ENCODE results near the gene ABCA10.
"Not testable (repeated sequence)": the region's sequence is repeated elsewhere in the genome, so short reads cannot be mapped to it uniquely, and the experiment has no call there.

The ABCA10 gene

DNA sequence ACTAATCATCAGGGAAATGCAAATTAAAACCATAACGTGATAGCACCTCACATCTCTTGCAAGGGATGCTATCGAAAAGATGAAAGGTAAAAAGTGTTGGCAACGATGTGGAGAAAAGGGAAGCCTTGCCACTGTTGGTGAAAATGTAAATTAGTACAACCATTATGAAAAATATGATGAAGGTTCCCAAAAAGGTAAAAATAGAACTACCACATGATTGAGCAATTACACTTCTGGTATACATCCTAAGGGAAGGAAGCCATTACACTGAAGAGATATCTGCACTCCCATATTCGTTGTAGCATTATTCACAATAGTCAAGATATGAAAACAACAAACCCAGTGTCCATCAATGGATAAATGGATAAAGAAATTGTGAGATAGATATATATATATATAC is 21.5 kb downstream of the ABCA10 start:
- H3K4me3 ChIP-seq (ENCODE audit: low read depth, low read length): no peak overlapping the region
- H3K79me1 ChIP-seq (ENCODE audit: low read length): no peaks in the 10 kb centered on the region
- H3K9ac ChIP-seq (ENCODE audit: low read length): no peak overlapping the region
- H4K8ac ChIP-seq (ENCODE audit: low read depth, low read length): no peak overlapping the region
- no CpG with 5 or more reads among the region's 4 CpGs for WGBS (ENCODE audit: extremely low coverage, insufficient coverage, insufficient read length)
- H3K9me3 ChIP-seq (ENCODE audit: insufficient read depth, low read depth, low read length): no peaks in the 10 kb centered on the region
- no peak overlapping the region for H3K4me2 ChIP-seq (ENCODE audit: low read length)
- no peak overlapping the region for H4K12ac ChIP-seq (ENCODE audit: low read depth, low read length)
- H2AFZ ChIP-seq (ENCODE audit: insufficient read depth, low read length, poor library complexity): no peak overlapping the region
- no peak overlapping the region for H2BK5ac ChIP-seq (ENCODE audit: low read depth, low read length, poor library complexity)
- no peak overlapping the region for H2BK120ac ChIP-seq (ENCODE audit: insufficient read depth, low read length, poor library complexity)
- no peak overlapping the region for H3K4ac ChIP-seq (ENCODE audit: low read depth, low read length)
- no peak overlapping the region for H3K23ac ChIP-seq (ENCODE audit: low read length)
- no peak overlapping the region for H3K18ac ChIP-seq (ENCODE audit: low read length)
- DNase-seq: no peak
- no peak overlapping the region for H4K91ac ChIP-seq (ENCODE audit: low read depth, low read length)
- no peak overlapping the region for H3K27ac ChIP-seq (ENCODE audit: low read depth, low read length)
- H3K4me1 ChIP-seq (ENCODE audit: control insufficient read depth in 1 of 2, insufficient read depth in 2 of 2, low read length in 2 of 2): no peaks in the 10 kb centered on the region
- no peaks in the 10 kb centered on the region for H3K36me3 ChIP-seq (ENCODE audit: control insufficient read depth in 1 of 2, insufficient read depth in 2 of 2, low read length in 2 of 2)
- no peak overlapping the region for H2AK5ac ChIP-seq (ENCODE audit: low read length)
- no peaks in the 10 kb centered on the region for H3K27me3 ChIP-seq (ENCODE audit: insufficient read depth, low read length)
- H3K14ac ChIP-seq (ENCODE audit: low read length): no peak overlapping the region
- H2BK12ac ChIP-seq (ENCODE audit: low read length): no peak overlapping the region
- H3K79me2 ChIP-seq (ENCODE audit: control insufficient read depth, insufficient read depth, low read length, poor library complexity): no peaks in the 10 kb centered on the region

GRCh38 chr17:69198238-69198637 is 30.4 kb downstream of the ABCA10 start:
- no CpG with 5 or more reads among the region's 6 CpGs for WGBS (ENCODE audit: extremely low coverage, insufficient coverage, insufficient read length)

DNA sequence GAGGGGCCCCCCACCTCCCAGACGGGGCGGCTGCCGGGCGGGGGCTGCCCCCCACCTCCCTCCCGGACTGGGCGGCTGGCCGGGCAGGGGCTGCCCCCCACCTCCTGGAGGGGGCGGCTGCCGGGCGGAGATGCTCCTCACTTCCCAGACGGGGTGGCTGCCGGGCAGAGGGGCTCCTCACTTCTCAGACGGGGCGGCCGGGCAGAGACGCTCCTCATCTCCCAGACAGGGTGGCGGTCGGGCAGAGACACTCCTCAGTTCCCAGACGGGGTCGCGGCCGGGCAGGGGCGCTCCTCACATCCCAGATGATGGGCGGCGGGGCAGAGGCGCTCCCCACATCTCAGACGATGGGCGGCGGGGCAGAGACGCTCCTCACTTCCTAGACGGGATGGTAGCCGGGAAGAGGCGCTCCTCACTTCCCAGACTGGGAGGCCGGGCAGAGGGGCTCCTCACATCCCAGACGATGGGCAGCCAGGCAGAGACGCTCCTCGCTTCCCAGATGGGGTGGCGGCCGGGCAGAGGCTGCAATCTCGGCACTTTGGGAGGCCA is 32.4 kb downstream of the ABCA10 start:
- H4K91ac ChIP-seq (ENCODE audit: low read depth, low read length); H3K18ac ChIP-seq (ENCODE audit: low read length); H3K27ac ChIP-seq (ENCODE audit: low read depth, low read length); H3K27me3 ChIP-seq (ENCODE audit: insufficient read depth, low read length); H3K36me3 ChIP-seq (ENCODE audit: control insufficient read depth in 1 of 2, insufficient read depth in 2 of 2, low read length in 2 of 2); H2AFZ ChIP-seq (ENCODE audit: insufficient read depth, low read length, poor library complexity); H3K9ac ChIP-seq (ENCODE audit: low read length); H3K4me2 ChIP-seq (ENCODE audit: low read length); H3K23ac ChIP-seq (ENCODE audit: low read length); H3K4me3 ChIP-seq (ENCODE audit: low read depth, low read length); H3K79me2 ChIP-seq (ENCODE audit: control insufficient read depth, insufficient read depth, low read length, poor library complexity); H2BK120ac ChIP-seq (ENCODE audit: insufficient read depth, low read length, poor library complexity); DNase-seq; H2AK5ac ChIP-seq (ENCODE audit: low read length); H3K79me1 ChIP-seq (ENCODE audit: low read length); H3K9me3 ChIP-seq (ENCODE audit: insufficient read depth, low read depth, low read length); H3K4ac ChIP-seq (ENCODE audit: low read depth, low read length); H3K14ac ChIP-seq (ENCODE audit: low read length); H4K8ac ChIP-seq (ENCODE audit: low read depth, low read length); H2BK12ac ChIP-seq (ENCODE audit: low read length); H3K4me1 ChIP-seq (ENCODE audit: control insufficient read depth in 1 of 2, insufficient read depth in 2 of 2, low read length in 2 of 2); H2BK5ac ChIP-seq (ENCODE audit: low read depth, low read length, poor library complexity); H4K12ac ChIP-seq (ENCODE audit: low read depth, low read length): not testable (repeated sequence)
- WGBS (ENCODE audit: extremely low coverage, insufficient coverage, insufficient read length): no CpG with 5 or more reads among the region's 40 CpGs

More at GRCh38 chr17:69198238-69198637, 30.4 kb downstream of the ABCA10 start:
- H3K18ac ChIP-seq (ENCODE audit: low read length): no peak overlapping the region
- no peak overlapping the region for H3K4ac ChIP-seq (ENCODE audit: low read depth, low read length)
- no peak for DNase-seq
- no peaks in the 10 kb centered on the region for H3K79me2 ChIP-seq (ENCODE audit: control insufficient read depth, insufficient read depth, low read length, poor library complexity)
- no peaks in the 10 kb centered on the region for H3K36me3 ChIP-seq (ENCODE audit: control insufficient read depth in 1 of 2, insufficient read depth in 2 of 2, low read length in 2 of 2)
- H2AFZ ChIP-seq (ENCODE audit: insufficient read depth, low read length, poor library complexity): no peak overlapping the region
- no peaks in the 10 kb centered on the region for H3K79me1 ChIP-seq (ENCODE audit: low read length)
- no peak overlapping the region for H3K27ac ChIP-seq (ENCODE audit: low read depth, low read length)
- no peak overlapping the region for H3K4me2 ChIP-seq (ENCODE audit: low read length)
- H2BK12ac ChIP-seq (ENCODE audit: low read length): no peak overlapping the region
- no peak overlapping the region for H3K9ac ChIP-seq (ENCODE audit: low read length)
- no peak overlapping the region for H4K8ac ChIP-seq (ENCODE audit: low read depth, low read length)
- no peak overlapping the region for H3K4me3 ChIP-seq (ENCODE audit: low read depth, low read length)
- no peak overlapping the region for H4K12ac ChIP-seq (ENCODE audit: low read depth, low read length)
- H3K27me3 ChIP-seq (ENCODE audit: insufficient read depth, low read length): no peaks in the 10 kb centered on the region
- H3K9me3 ChIP-seq (ENCODE audit: insufficient read depth, low read depth, low read length): no peaks in the 10 kb centered on the region
- no peaks in the 10 kb centered on the region for H3K4me1 ChIP-seq (ENCODE audit: control insufficient read depth in 1 of 2, insufficient read depth in 2 of 2, low read length in 2 of 2)
- no peak overlapping the region for H4K91ac ChIP-seq (ENCODE audit: low read depth, low read length)
- no peak overlapping the region for H2BK5ac ChIP-seq (ENCODE audit: low read depth, low read length, poor library complexity)
- no peak overlapping the region for H2BK120ac ChIP-seq (ENCODE audit: insufficient read depth, low read length, poor library complexity)
- no peak overlapping the region for H3K23ac ChIP-seq (ENCODE audit: low read length)
- no peak overlapping the region for H2AK5ac ChIP-seq (ENCODE audit: low read length)
- H3K14ac ChIP-seq (ENCODE audit: low read length): no peak overlapping the region

- Histone ChIP-seq H4K8ac (ENCODE audit: low read depth, low read length) (no peak overlapping the region), H2BK12ac (ENCODE audit: low read length) (no peak overlapping the region), H3K9me3 (ENCODE audit: insufficient read depth, low read depth, low read length) (no peaks in the 10 kb centered on the region), H4K91ac (ENCODE audit: low read depth, low read length) (no peak overlapping the region), H3K23ac (ENCODE audit: low read length) (no peak overlapping the region), H2AK5ac (ENCODE audit: low read length) (no peak overlapping the region), H2BK120ac (ENCODE audit: insufficient read depth, low read length, poor library complexity) (no peak overlapping the region), H2BK5ac (ENCODE audit: low read depth, low read length, poor library complexity) (no peak overlapping the region), H4K12ac (ENCODE audit: low read depth, low read length) (no peak overlapping the region), H3K27me3 (ENCODE audit: insufficient read depth, low read length) (no peaks in the 10 kb centered on the region), H3K27ac (ENCODE audit: low read depth, low read length) (no peak overlapping the region), H3K18ac (ENCODE audit: low read length) (no peak overlapping the region), H3K9ac (ENCODE audit: low read length) (no peak overlapping the region), H3K4me3 (ENCODE audit: low read depth, low read length) (no peak overlapping the region), H3K79me1 (ENCODE audit: low read length) (no peaks in the 10 kb centered on the region), H2AFZ (ENCODE audit: insufficient read depth, low read length, poor library complexity) (no peak overlapping the region), H3K14ac (ENCODE audit: low read length) (no peak overlapping the region), H3K4me1 (ENCODE audit: control insufficient read depth in 1 of 2, insufficient read depth in 2 of 2, low read length in 2 of 2) (no peaks in the 10 kb centered on the region), H3K4me2 (ENCODE audit: low read length) (no peak overlapping the region), H3K36me3 (ENCODE audit: control insufficient read depth in 1 of 2, insufficient read depth in 2 of 2, low read length in 2 of 2) (no peaks in the 10 kb centered on the region), H3K79me2 (ENCODE audit: control insufficient read depth, insufficient read depth, low read length, poor library complexity) (no peaks in the 10 kb centered on the region), H3K4ac (ENCODE audit: low read depth, low read length) (no peak overlapping the region)
- no peak for DNase-seq
Measured at GRCh38 chr17:69192754-69193153, 35.9 kb downstream of the ABCA10 start.
